Mammary epithelial cell (primary cell): ENCODE results near the gene TMEM50B.

Experiments used
- CTCF ChIP-seq, 2 donors: IDR thresholded peaks in 1 of 2; conservative IDR thresholded peaks in 1 of 2; 2 replicates each; pipeline ENCODE4 v1.5.1; 2011 to 2012; ENCODE audit warnings: inconsistent platforms in 2 of 2, low read length in 2 of 2, mild to moderate bottlenecking in 2 of 2, control low read depth in 1 of 2, low read depth in 1 of 2; ENCODE audit not compliant: insufficient read depth in 1 of 2; ENCODE audit errors: extremely low read depth in 1 of 2
- EZH2 ChIP-seq: IDR thresholded peaks from 2 replicates; pipeline ENCODE4 v1.6.1; 2012; ENCODE audit warnings: low read length, inconsistent platforms, borderline replicate concordance

GRCh38 chr21:33427051-33427450, 52.7 kb downstream of the TMEM50B start:
- TF ChIP-seq CTCF (conservative IDR thresholded peaks at IDR 0.05 in 1 of 2, IDR thresholded peaks at IDR 0.05 in 1 of 2; ENCODE audit: extremely low read depth in 1 of 2, insufficient read depth in 1 of 2, low read depth in 1 of 2, low read length in 2 of 2) (no peak), EZH2 (no peak)
